Skeletal muscle tissue (tissue), 4 donors: ENCODE data around the gene ODC1. TPM values are rescaled to one million over a fixed set of nuclear protein-coding genes. Genes with fewer than 3 reads are reported as not detected.
"Not testable (repeated sequence)": the region's sequence is repeated elsewhere in the genome, so short reads cannot be mapped to it uniquely, and the experiment has no call there.

Source experiments
- H3K27ac ChIP-seq: one replicate; pipeline ENCODE4 v1.7.0; 2013; ENCODE audit warnings: mild to moderate bottlenecking, low read depth, low read length, inconsistent platforms
- H3K27me3 ChIP-seq, 3 donors: one replicate each; pipeline ENCODE4 v1.7.0; 2013; ENCODE audit warnings: low read length in 3 of 3; ENCODE audit not compliant: control insufficient read depth in 3 of 3, insufficient read depth in 3 of 3
- H3K36me3 ChIP-seq, 3 donors: one replicate each; pipeline ENCODE4 v1.7.0; 2013; ENCODE audit warnings: low read length in 3 of 3; ENCODE audit not compliant: control insufficient read depth in 3 of 3, insufficient read depth in 3 of 3
- H3K4me1 ChIP-seq, 3 donors: one replicate each; pipeline ENCODE4 v1.7.0; 2013; ENCODE audit warnings: low read length in 3 of 3, mild to moderate bottlenecking in 3 of 3; ENCODE audit not compliant: control insufficient read depth in 3 of 3, insufficient read depth in 3 of 3
- H3K4me3 ChIP-seq, 3 donors: one replicate each; pipeline ENCODE4 v1.7.0; 2013; ENCODE audit warnings: low read length in 3 of 3
- H3K9ac ChIP-seq, 3 donors: one replicate each; pipeline ENCODE4 v1.7.0; 2013; ENCODE audit warnings: low read length in 3 of 3, mild to moderate bottlenecking in 3 of 3, moderate library complexity in 2 of 3, low read depth in 1 of 3
- H3K9me3 ChIP-seq, 3 donors: one replicate each; pipeline ENCODE4 v1.7.0; 2013; ENCODE audit warnings: low read length in 3 of 3; ENCODE audit not compliant: control insufficient read depth in 3 of 3
- total RNA-seq: library from RNA; depleted of rRNA; stranded (reverse); fragments of >200 nt; gene quantifications from one replicate; pipeline ENCODE4 v1.2.3, GENCODE V29; 2014
- donor health status: Osteomylitis.

ODC1 gene
- total RNA-seq, 1 donor from 2014 or later = 99.7 TPM

GRCh38 chr2:10446631-10447030, 1.5 kb downstream of the ODC1 start:
- H3K4me1 ChIP-seq = peaks cover 22 to 40% (median 26%) of the 10 kb centered on the region in 3 donors
- peak overlapping the region; percentile 49 to 86 (median 70) for H3K4me3 ChIP-seq
- peak overlapping the region; percentile 68 to 89 (median 68) for H3K9ac ChIP-seq
- H3K36me3 ChIP-seq = peaks cover 24 to 31% (median 25%) of the 10 kb centered on the region in 3 donors
- H3K27me3 ChIP-seq = no peaks in the 10 kb centered on the region
- H3K27ac ChIP-seq = peak overlapping the region; percentile 93
- H3K9me3 ChIP-seq = no peaks in the 10 kb centered on the region

GRCh38 chr2:10444463-10444862, 3.7 kb downstream of the ODC1 start:
- Histone ChIP-seq H3K4me1 (peaks cover 19 to 38% (median 28%) of the 10 kb centered on the region in 3 donors), H3K4me3 (no peak overlapping the region), H3K27ac (no peak overlapping the region), H3K27me3 (no peaks in the 10 kb centered on the region), H3K9me3 (no peaks in the 10 kb centered on the region), H3K36me3 (peaks cover 45 to 53% (median 46%) of the 10 kb centered on the region in 3 donors), H3K9ac (no peak overlapping the region)

GRCh38 chr2:10442469-10443126, 5.5 kb downstream of the ODC1 start:
- H3K9ac ChIP-seq, H3K4me3 ChIP-seq, H3K9me3 ChIP-seq, H3K27me3 ChIP-seq, H3K27ac ChIP-seq: not testable (repeated sequence)
- Histone ChIP-seq H3K4me1 (peaks cover 12 to 38% (median 31%) of the 10 kb centered on the region in 3 donors), H3K36me3 (peaks cover 47 to 56% (median 49%) of the 10 kb centered on the region in 3 donors)

- Histone ChIP-seq H3K9ac (no peak overlapping the region), H3K27me3 (no peaks in the 10 kb centered on the region), H3K4me1 (peaks cover 7 to 38% (median 31%) of the 10 kb centered on the region in 3 donors), H3K27ac (no peak overlapping the region), H3K4me3 (no peak overlapping the region), H3K36me3 (peaks cover 47 to 56% (median 49%) of the 10 kb centered on the region in 3 donors), H3K9me3 (no peaks in the 10 kb centered on the region)
Observed at GRCh38 chr2:10441948-10442347, 6.2 kb downstream of the ODC1 start.

GRCh38 chr2:10440736-10441135, 7.4 kb downstream of the ODC1 start:
- Histone ChIP-seq H3K4me1 (peaks cover 6 to 28% (median 24%) of the 10 kb centered on the region in 3 donors), H3K4me3 (no peak overlapping the region), H3K9me3 (no peaks in the 10 kb centered on the region), H3K27me3 (no peaks in the 10 kb centered on the region), H3K9ac (no peak overlapping the region), H3K27ac (no peak overlapping the region), H3K36me3 (peaks cover 47 to 56% (median 49%) of the 10 kb centered on the region in 3 donors)

- peaks cover 47 to 56% (median 49%) of the 10 kb centered on the region in 3 donors for H3K36me3 ChIP-seq
- H3K9ac ChIP-seq = no peak overlapping the region
- H3K27me3 ChIP-seq = no peaks in the 10 kb centered on the region
- H3K4me1 ChIP-seq = peaks cover 3 to 20% (median 17%) of the 10 kb centered on the region in 3 donors
- H3K27ac ChIP-seq = no peak overlapping the region
- H3K4me3 ChIP-seq = no peak overlapping the region
- no peaks in the 10 kb centered on the region for H3K9me3 ChIP-seq
Observed at GRCh38 chr2:10439971-10440370, 8.2 kb downstream of the ODC1 start.

- no peaks in the 10 kb centered on the region for H3K27me3 ChIP-seq
- H3K9me3 ChIP-seq = no peaks in the 10 kb centered on the region
- peaks cover 43 to 51% (median 44%) of the 10 kb centered on the region in 3 donors for H3K36me3 ChIP-seq
- no peak overlapping the region for H3K27ac ChIP-seq
- peak overlapping the region in 1 of 3 donors; percentile 50 for H3K9ac ChIP-seq
- peaks cover 3 to 19% (median 17%) of the 10 kb centered on the region in 3 donors for H3K4me1 ChIP-seq
- H3K4me3 ChIP-seq = no peak overlapping the region
Observed at GRCh38 chr2:10439185-10439879, 8.8 kb downstream of the ODC1 start.

GRCh38 chr2:10438688-10439087, 9.4 kb downstream of the ODC1 start:
- no peak overlapping the region for H3K27ac ChIP-seq
- peaks cover 3 to 19% (median 17%) of the 10 kb centered on the region in 3 donors for H3K4me1 ChIP-seq

GRCh38 chr2:10437806-10438205, 10.3 kb downstream of the ODC1 start:
- Histone ChIP-seq H3K27me3 (peaks cover 0 to 3% (median 0%) of the 10 kb centered on the region in 3 donors), H3K27ac (no peak overlapping the region), H3K4me3 (no peak overlapping the region), H3K9me3 (no peaks in the 10 kb centered on the region), H3K36me3 (peaks cover 32 to 35% (median 33%) of the 10 kb centered on the region in 3 donors), H3K9ac (no peak overlapping the region), H3K4me1 (peaks cover 3 to 19% (median 17%) of the 10 kb centered on the region in 3 donors)

More at GRCh38 chr2:10438688-10439087, 9.4 kb downstream of the ODC1 start:
- Histone ChIP-seq H3K9ac (no peak overlapping the region), H3K9me3 (no peaks in the 10 kb centered on the region), H3K27me3 (no peaks in the 10 kb centered on the region), H3K4me3 (no peak overlapping the region), H3K36me3 (peaks cover 39 to 44% (median 41%) of the 10 kb centered on the region in 3 donors)

- Histone ChIP-seq H3K4me1 (peaks cover 3 to 17% (median 17%) of the 10 kb centered on the region in 3 donors), H3K27ac (no peak overlapping the region), H3K36me3 (peaks cover 22 to 25% (median 24%) of the 10 kb centered on the region in 3 donors), H3K9me3 (no peaks in the 10 kb centered on the region), H3K27me3 (peaks cover 0 to 12% (median 3%) of the 10 kb centered on the region in 3 donors), H3K4me3 (no peak overlapping the region), H3K9ac (no peak overlapping the region)
Observed at GRCh38 chr2:10436583-10437110, 11.5 kb downstream of the ODC1 start.
